Stimulated activated CD8-positive, alpha-beta memory T cell treated with anti-CD3 and anti-CD28 coated beads, Interleukin-7, amount 100 ng/mL, for 4 hours (primary cell): Measurements from ENCODE around the gene MGLL.

Source experiments
- DNase-seq, 2 donors: peaks; one replicate each; pipeline ENCODE4 v3.0.0-alpha.2; 2020; ENCODE audit warnings: low read depth in 2 of 2

Gene MGLL

GRCh38 chr3:127741690-127742089 lies 80.6 kb downstream of the MGLL start:
- DNase-seq: no peak

DNA sequence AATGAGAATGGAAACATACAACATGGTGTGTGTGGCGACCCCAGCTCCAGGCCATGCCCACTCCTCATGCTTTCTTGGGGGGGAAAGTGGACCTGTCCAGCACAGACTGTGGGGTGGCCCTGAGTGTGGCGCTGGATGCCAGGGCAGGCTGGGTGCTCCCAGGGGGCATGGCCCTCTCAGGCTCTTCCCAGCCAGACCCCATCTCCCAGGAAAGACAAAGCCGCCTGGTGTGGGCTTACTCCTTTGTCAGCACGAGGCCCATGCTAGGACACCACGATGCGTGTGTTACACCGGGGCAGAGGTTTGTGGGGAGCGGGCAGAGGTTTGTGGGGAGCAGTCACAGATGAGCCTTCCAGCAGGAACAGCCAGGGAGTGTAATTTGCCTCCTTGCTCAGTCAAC lies 81.1 kb downstream of the MGLL start:
- DNase-seq: no peak

GRCh38 chr3:127740136-127740915 lies 82.0 kb downstream of the MGLL start:
- DNase-seq: no peak

DNA sequence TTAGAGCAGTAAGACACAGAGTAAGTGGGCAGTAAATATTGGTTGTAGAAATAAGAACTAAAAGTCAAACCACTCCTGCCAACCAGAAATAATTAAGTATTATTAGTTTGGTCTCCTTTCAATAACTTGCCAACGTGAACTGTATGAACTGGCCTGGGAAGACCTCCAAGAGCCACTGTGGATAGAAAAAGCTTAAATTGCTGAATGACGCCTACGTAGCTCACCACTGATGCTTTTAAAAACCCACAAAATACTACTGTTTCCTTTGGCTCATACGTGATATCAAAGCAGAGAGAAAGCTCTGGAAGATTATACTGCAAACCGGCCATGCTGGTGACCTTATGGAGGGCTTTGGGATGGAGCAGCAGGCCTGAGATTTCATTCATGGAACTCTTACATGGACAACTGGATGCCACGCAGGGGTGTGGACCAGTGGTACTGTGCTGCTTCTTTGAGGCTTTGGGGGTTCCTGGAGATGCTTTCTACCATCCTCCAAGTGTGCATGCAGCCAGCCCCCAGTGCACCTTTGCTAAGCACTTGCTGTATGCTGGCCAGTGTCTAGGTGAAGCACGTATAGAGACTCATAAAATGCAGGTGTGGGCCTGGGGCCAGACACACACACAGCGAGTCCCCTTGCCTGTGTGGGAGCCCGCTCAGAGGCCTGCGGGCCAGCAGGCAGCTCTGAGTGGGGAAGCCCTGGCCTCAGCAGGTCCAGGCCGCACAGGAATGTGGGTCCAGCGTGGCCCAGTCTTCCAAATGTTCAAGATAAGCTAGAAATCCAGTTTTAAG lies 82.8 kb downstream of the MGLL start:
- DNase-seq: no peak

- DNase-seq: no peak
Observed at GRCh38 chr3:127738192-127738840, 84.0 kb downstream of the MGLL start.

- DNase-seq: no peak
Observed at GRCh38 chr3:127736801-127737539, 85.3 kb downstream of the MGLL start.

- no peak for DNase-seq
Observed at GRCh38 chr3:127735767-127736693, 86.3 kb downstream of the MGLL start.

DNA sequence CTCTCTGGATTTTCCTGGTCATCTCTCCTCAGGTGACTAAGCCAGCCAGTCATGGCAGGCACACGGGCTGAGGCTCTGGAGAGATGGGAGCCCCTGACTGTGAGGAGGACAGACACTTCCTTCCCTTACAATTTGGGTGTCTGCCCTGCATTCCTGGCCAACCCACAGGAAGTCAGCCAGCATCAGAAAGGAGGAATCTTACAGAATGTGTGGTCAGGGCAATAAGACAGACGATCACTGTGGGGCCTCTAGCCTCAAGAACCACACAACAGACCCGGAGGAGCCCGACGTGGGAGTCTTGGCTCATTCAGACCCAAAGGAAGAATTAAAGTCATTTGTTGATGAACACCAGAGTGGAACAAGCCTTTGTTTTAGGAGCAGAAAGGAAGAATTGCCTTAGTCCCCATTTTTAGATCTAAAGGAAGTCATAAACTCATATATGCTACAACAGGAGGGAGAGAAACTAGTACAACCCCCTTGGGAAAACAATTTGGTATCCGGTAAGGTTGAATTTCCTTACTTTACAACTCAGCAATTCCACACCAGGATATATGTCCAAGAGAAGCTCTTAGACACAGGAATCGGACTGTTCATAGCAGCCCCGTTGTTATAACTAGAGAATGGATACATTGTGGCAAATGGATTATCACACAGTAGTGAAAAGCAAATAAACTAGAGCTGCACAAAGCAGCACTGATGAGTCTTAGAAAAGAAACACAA lies 87.4 kb downstream of the MGLL start:
- DNase-seq: no peak

DNA sequence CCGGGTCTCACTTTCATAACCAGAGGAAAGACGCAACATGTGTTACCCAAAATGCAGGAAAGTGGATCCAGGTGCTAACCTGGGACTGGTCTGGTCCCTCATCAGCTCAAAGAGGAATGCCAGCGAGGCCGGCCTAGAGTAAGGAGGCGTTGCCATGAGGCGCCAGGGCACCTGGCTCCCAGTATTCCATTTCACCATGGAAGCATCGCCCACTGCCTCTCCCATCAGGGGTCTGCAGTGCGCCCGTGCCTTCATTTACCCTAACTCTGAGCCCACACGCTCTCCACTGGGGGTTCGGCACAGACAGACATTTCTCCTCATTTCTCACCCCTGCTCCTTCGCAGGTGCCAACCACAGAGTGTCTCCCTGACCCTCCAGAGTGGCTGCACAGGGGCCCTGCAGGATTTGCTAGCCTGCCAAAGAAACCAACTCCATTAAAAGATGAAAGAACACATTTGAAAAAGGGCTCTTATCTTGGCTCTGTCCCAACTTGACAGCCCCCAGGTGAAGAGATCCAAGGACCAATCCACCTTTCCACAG lies 88.1 kb downstream of the MGLL start:
- DNase-seq: no peak

DNA sequence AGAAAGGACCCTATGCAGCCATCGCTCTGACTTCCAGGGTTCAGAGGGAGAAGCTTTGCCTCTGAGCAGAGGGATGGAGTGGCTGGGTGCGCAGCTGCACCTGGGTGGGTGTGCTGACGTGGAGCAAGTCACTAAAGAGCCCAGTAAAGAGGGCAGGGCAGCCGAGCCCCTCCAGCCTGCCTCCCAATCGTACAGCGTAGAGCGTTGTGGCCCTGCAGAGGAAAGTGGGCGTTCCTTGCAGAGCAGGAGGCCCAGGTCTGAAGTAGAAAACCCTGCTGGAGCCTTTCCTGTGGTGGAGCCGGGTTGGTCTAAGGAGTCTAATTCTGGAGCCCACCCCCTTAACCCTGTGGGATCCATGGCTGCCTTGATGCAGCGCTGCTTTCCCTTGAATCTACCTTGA lies 88.5 kb downstream of the MGLL start:
- DNase-seq: no peak

- no peak for DNase-seq
Observed at GRCh38 chr3:127732879-127733350, 89.4 kb downstream of the MGLL start.

DNA sequence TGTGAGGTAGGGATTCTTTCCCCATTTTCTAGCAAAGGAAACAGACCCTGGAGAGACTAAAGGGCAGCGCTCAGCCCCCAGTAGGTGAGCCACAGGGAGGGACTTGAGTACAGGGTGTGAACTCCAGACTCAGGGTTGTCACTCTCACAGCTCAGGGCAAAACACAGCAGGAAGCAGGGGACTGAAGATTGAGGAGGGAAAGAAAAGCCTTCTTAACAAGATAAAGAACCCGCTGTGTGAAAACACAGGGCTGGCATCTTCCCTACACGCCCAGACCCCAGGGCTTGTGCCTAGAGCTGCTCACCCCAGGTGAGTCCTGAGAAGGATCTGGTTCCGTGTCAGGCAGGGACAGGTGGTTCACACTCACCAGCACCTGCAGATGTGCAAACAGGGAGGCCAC lies 90.0 kb downstream of the MGLL start:
- no peak for DNase-seq

GRCh38 chr3:127731546-127732289 lies 90.6 kb downstream of the MGLL start:
- no peak for DNase-seq

GRCh38 chr3:127730666-127731295 lies 91.5 kb downstream of the MGLL start:
- no peak for DNase-seq

- DNase-seq: no peak
Observed at GRCh38 chr3:127730171-127730570, 92.1 kb downstream of the MGLL start.

DNA sequence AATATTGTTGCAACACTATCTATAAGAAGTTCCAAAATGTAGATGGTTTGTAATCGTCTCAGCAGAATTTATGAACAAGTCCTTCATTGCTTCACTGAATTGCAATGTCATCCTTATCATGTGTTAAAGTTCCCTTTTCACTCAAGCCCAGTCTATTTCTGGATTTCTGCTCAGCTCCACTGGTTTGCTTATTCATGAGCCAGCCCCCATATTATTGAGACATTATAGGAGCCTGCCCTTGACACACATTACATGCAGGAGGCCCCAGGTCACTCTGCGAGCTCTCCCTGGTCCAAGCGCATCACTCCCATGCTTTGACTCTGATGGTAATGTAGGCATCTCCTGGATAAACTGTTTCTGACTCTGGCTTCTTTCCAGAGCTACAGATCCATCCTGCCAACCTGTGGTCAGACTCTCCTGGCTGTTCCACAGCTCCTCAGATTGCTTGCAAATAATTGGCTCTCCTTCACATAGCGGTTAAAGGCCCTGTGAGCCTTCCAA lies 92.7 kb downstream of the MGLL start:
- no peak for DNase-seq

GRCh38 chr3:127728417-127729015 lies 93.8 kb downstream of the MGLL start:
- DNase-seq: no peak

DNA sequence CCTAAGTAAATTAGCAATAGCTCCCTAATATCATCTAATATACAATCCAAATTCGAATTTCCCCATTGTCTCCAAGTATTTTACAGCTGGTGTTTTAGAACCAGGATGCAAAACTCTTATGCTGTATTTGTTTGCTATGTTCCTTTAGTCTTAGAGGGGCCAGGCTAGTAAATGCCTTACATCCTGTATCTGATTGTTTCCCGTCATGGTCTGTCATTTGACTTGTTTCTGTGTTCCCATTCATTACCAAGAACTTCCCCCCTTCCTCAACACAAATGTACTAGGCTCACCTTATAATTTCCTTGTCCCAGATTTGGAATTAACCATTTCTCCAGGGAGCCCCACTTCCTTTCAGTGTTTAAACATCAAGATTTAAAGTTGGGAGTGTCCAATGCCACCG lies 95.4 kb downstream of the MGLL start:
- DNase-seq: no peak
